ENCODE data around the gene PRXL2A.

Gene PRXL2A

DNA sequence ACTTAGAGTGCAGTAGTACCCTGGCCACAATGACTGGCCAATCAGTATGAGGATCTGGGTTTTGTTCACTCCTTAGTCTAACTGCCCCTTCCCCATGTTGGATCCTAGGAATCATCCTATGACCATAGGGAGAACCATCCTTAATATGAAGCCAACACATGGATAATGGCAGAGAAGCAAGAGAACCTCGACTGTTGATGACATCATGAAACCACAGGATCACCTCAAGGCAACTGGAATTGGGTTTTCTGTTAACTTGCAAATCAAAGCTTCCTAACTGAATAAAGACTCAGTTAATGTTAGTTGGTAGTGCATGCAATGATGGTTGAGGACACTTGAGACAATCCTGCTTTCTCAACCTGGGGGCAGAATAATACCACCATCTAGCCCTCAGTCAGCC, 3.3 kb upstream of the PRXL2A start:
- TF ChIP-seq, protein P1, sequence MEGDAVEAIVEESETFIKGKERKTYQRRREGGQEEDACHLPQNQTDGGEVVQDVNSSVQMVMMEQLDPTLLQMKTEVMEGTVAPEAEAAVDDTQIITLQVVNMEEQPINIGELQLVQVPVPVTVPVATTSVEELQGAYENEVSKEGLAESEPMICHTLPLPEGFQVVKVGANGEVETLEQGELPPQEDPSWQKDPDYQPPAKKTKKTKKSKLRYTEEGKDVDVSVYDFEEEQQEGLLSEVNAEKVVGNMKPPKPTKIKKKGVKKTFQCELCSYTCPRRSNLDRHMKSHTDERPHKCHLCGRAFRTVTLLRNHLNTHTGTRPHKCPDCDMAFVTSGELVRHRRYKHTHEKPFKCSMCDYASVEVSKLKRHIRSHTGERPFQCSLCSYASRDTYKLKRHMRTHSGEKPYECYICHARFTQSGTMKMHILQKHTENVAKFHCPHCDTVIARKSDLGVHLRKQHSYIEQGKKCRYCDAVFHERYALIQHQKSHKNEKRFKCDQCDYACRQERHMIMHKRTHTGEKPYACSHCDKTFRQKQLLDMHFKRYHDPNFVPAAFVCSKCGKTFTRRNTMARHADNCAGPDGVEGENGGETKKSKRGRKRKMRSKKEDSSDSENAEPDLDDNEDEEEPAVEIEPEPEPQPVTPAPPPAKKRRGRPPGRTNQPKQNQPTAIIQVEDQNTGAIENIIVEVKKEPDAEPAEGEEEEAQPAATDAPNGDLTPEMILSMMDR (IDR thresholded peaks at IDR 0.05): no peak

DNA sequence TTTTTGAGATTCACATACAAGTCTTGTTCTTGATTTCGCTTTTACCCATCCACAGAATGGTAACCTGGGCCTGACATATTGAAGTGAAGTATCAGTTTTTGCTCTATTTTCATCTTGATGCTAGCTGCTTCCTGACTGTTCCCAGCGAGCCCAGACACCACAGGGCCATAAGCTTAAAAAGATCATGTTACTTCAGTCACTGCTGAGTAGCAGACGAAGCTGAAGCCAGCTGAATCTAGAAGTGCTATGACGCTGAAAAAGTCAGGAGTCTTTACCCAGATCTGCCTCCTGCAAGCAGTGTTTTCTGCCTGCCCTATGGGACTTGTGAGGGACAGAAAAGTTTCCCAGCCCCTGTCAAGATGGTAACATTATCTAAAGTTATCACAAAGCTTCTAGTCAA, 2.7 kb upstream of the PRXL2A start:
- TF ChIP-seq, protein P1 (IDR thresholded peaks at IDR 0.05): no peak

DNA sequence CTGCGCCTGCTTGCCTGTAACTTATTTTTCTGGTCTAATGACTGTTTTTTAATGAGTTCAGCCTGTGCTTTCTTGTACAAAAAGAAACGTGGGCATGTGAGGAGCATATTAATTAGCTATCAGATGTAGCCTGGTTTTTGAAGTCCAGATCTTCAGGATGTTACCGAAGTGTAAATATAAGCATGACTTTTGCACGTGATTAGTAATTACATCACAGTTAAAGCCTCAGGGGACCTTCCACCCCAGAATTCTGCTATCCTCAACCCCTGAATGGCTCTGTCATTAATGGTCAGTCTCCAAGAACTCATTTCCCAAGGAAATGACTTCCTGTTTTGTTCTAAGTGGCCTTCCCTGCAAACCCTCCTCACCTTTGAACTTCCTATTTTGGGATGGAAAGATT, 2.1 kb upstream of the PRXL2A start:
- TF ChIP-seq, protein P1 (IDR thresholded peaks at IDR 0.05): no peak

DNA sequence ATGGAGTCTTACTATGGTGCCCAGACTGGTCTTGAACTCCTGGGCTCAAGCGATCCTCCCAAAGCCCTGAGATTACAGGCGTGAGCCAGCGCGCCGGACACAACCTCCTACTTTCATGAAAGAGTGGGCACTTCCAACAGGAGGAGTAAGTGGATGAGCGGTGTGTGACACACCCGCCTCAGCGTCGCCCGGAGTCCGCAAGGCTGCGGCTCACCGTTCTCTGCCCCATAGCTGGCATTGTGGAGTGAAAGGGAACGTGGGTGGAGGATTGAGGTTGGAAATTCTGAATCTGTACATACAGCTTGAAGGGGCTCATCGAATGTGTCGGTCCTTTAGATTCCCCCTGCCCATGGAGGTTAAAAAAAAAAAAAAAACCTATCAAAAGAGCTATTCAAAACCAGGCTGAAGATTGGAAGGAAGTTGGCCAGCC, 524 bp upstream of the PRXL2A start:
- TF ChIP-seq, protein P1 (IDR thresholded peaks at IDR 0.05): no peak

DNA sequence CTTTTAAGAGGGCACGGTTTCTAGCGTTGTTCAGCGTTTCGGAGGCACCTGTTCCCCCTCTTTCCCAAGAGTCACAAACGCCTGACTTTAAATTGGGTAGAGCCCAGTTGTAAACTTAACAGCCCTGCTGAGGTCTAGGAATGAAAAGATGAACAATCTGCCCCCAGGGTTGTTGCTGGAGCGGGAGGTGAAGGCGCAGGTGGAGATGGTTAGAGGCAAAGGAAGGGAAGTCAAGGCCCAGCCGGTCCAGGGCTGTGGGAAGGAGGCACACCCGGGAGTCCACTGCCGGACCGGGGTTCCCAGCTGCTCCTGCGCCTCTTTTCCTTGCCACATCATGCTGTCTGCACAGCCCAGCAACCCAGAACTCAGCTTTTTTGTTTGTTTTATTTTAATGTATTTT, 770 bp downstream of the PRXL2A start:
- TF ChIP-seq, protein P1 (IDR thresholded peaks at IDR 0.05): no peak

DNA sequence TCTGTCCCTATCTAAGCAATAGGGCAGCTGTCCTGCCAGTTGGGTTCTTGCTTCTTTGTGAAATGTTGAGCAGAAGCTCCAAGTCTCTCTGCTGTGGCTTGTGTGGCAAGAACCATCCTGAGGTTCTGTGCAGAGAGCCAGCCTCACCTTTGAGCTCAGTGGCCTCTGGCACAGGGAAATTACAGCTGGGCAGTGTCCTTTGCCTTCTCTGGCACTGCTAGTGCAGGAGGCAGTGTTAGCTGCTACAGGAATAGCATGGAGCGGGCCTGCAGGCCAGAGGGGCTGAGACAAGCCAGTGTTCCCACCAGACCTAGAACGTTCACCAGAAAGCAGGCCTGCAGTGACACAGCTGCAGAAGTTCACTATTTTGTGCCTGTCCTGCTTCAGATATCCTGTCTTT, 1.8 kb downstream of the PRXL2A start:
- TF ChIP-seq, protein P1 (IDR thresholded peaks at IDR 0.05): no peak

DNA sequence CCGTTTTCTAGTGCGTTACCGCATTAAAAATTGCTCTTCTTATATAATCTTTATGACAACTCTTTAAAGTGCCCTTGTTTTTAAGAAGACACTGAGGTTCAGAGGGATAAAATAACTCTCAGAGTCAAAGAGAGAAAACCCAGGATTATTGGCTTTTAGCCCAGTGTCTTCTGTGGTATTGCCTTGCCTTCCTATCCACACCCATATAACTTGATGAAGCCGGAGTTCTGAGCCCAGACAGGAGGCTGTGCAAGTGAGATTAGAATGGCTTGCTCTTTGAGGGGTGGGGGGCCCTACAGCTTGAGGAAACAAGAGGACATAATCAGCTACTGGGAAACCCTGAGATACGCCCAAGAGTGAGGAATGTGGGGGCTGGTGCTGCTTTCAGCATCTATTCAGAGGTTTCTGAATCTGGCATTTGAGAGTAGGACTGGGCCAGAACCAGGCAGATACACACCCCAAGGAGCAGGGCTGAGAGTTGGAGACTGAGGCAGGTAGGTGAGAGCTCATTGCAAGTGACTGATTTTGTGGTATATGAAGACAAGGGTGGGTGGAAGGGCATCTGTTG, 2.3 kb downstream of the PRXL2A start:
- TF ChIP-seq, protein P1 (IDR thresholded peaks at IDR 0.05): no peak

DNA sequence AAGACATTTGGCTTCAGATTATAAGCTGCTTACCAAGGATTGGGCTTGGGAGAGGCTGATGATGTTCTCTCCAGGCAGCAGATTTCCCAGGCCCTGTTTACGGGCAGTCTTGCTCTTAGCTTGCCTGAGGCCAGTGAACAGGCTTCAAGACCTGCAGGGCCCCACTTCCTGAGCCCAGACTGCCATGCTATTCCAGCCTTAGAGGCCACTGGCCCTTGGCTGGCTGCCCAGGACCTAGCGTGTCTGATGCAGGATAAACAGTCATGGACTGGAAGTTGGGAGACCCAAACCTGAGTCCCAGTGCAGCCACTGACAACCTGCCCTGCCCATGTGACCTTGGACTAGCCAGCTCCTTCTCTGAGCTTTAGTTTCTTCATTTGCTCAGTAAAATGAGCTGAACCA, 2.9 kb downstream of the PRXL2A start:
- TF ChIP-seq, protein P1 (IDR thresholded peaks at IDR 0.05): no peak
